Loucy (cell line): ENCODE data around the gene ST14.

ENCODE experiments used
- H2AFZ ChIP-seq: fragments of 200-600 bp; sonication (generic); 2 replicates; pipeline ENCODE4 v1.6.0; 2016; ENCODE audit warnings: antibody characterized with exemption, mild to moderate bottlenecking, low read length, moderate library complexity
- H3F3A ChIP-seq: fragments of 200-600 bp; 2 replicates; pipeline ENCODE4 v1.6.0; 2016; ENCODE audit warnings: antibody characterized with exemption, low read depth, mild to moderate bottlenecking
- H3K27me3 ChIP-seq: fragments of 200-600 bp; sonication (generic); 2 replicates; pipeline ENCODE4 v1.6.1; 2014; ENCODE audit warnings: low read length, mild to moderate bottlenecking; ENCODE audit not compliant: insufficient read depth, poor library complexity, severe bottlenecking
- H3K36me3 ChIP-seq: fragments of 200-600 bp; sonication (generic); 2 replicates; pipeline ENCODE4 v1.6.1; 2016; ENCODE audit warnings: low read length; ENCODE audit not compliant: insufficient read depth
- H3K4me1 ChIP-seq: fragments of 200-600 bp; sonication (generic); 2 replicates; pipeline ENCODE4 v1.5.1; 2014; ENCODE audit warnings: low read length, mild to moderate bottlenecking; ENCODE audit not compliant: insufficient read depth, poor library complexity, severe bottlenecking
- H3K4me2 ChIP-seq: fragments of 200-600 bp; sonication (generic); 2 replicates; pipeline ENCODE4 v1.6.0; 2014; ENCODE audit warnings: antibody characterized with exemption, low read length, low read depth, mild to moderate bottlenecking; ENCODE audit not compliant: poor library complexity, severe bottlenecking
- H3K4me3 ChIP-seq: fragments of 200-600 bp; sonication (generic); 2 replicates; pipeline ENCODE4 v1.5.1; 2014; ENCODE audit warnings: low read length, mild to moderate bottlenecking, mixed read lengths; ENCODE audit not compliant: poor library complexity, severe bottlenecking
- H3K79me2 ChIP-seq: fragments of 200-600 bp; sonication (generic); 2 replicates; pipeline ENCODE4 v1.6.1; 2014; ENCODE audit warnings: low read length; ENCODE audit not compliant: insufficient read depth
- H3K9ac ChIP-seq: fragments of 200-600 bp; sonication (generic); 2 replicates; pipeline ENCODE4 v1.6.0; 2014; ENCODE audit warnings: mild to moderate bottlenecking, low read depth, low read length, moderate library complexity; ENCODE audit not compliant: poor library complexity, severe bottlenecking
- H3K9me2 ChIP-seq: fragments of 200-600 bp; sonication (generic); replicated peaks from 2 replicates; pipeline ENCODE4 v1.6.1; 2016; ENCODE audit warnings: low read depth, low read length, mixed read lengths
- H3K9me3 ChIP-seq: fragments of 200-600 bp; sonication (generic); 2 replicates; pipeline ENCODE4 v1.6.1; 2014; ENCODE audit warnings: mild to moderate bottlenecking, antibody characterized with exemption, low read length, low read depth; ENCODE audit not compliant: insufficient read depth
- H4K20me1 ChIP-seq: fragments of 200-600 bp; sonication (generic); 2 replicates; pipeline ENCODE4 v1.6.0; 2014; ENCODE audit warnings: antibody characterized with exemption, low read length, mild to moderate bottlenecking; ENCODE audit not compliant: insufficient read depth, poor library complexity, severe bottlenecking
- EZH2phosphoT487 ChIP-seq: fragments of 200-600 bp; IDR thresholded peaks from 2 replicates; pipeline ENCODE4 v1.6.1; 2018; ENCODE audit warnings: antibody characterized with exemption, mild to moderate bottlenecking, moderate library complexity, borderline replicate concordance
- TF ChIP-seq, protein P1 (sequence below): fragments of 200-600 bp; sonication (generic); conservative IDR thresholded peaks from 2 replicates; pipeline ENCODE4 v1.5.1; 2014; ENCODE audit warnings: mild to moderate bottlenecking, antibody characterized with exemption, low read length

The ST14 gene

DNA sequence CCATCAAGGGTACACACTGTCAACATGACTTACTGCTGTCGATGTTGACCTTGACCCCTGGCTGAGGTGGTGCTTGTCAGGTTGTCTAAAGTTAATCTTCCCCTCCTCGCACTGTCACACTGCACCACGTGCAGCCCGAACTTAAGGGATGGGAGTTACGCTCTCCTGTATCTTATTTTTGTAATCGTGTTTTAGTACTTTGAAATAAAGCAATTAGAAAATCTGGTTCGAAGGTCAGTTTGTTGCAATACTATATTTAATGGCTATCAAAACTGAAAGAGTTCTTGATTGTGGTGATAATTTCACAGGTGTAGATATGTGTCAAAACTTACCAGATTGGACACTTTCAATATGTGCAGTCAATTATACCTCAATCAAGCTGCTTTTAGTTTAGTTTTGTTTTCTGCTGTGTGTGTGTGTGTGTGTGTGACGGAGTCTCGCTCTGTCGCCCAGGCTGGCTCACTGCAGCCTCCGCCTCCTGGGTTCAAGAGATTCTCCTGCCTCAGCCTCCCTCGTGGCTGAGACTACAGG lies 10.7 kb upstream of the ST14 start:
- Histone ChIP-seq H3K4me3 (no peak overlapping the region), H3K4me1 (peaks cover 17% of the 10 kb centered on the region), H3K36me3 (peaks cover 14% of the 10 kb centered on the region; the same call in 1 of the 2 replicates), H3K4me2 (no peak overlapping the region), H3K79me2 (no peaks in the 10 kb centered on the region), H4K20me1 (no peaks in the 10 kb centered on the region), H3K27me3 (no peaks in the 10 kb centered on the region), H3K9me2 (no peaks in the 10 kb centered on the region), H2AFZ (no peak overlapping the region), H3F3A (no peaks in the 10 kb centered on the region), H3K9me3 (no peaks in the 10 kb centered on the region), H3K9ac (no peak overlapping the region)
- TF ChIP-seq, protein P1, sequence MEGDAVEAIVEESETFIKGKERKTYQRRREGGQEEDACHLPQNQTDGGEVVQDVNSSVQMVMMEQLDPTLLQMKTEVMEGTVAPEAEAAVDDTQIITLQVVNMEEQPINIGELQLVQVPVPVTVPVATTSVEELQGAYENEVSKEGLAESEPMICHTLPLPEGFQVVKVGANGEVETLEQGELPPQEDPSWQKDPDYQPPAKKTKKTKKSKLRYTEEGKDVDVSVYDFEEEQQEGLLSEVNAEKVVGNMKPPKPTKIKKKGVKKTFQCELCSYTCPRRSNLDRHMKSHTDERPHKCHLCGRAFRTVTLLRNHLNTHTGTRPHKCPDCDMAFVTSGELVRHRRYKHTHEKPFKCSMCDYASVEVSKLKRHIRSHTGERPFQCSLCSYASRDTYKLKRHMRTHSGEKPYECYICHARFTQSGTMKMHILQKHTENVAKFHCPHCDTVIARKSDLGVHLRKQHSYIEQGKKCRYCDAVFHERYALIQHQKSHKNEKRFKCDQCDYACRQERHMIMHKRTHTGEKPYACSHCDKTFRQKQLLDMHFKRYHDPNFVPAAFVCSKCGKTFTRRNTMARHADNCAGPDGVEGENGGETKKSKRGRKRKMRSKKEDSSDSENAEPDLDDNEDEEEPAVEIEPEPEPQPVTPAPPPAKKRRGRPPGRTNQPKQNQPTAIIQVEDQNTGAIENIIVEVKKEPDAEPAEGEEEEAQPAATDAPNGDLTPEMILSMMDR = no peak
- TF ChIP-seq EZH2phosphoT487 = no peak

DNA sequence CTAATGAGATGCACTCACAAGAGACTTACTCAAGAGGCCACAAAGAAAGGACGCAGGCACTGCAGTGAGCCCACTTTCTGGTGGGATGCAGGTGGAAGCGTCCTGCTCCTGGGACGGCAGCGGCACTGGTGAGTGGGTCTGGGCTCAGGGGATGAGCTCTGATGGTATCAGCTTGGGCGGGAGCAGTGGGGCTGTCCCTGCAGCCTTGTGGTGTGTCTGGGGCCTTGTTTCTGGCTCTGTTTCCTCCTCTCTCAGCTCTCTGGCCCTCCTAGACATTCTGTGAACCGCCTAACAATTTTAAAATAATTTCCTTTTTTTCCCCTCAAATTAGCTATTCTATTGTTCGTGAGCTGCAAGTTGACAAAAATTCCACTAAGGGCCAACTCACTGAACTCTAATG lies 8.8 kb upstream of the ST14 start:
- H3F3A ChIP-seq = no peaks in the 10 kb centered on the region
- no peaks in the 10 kb centered on the region for H3K9me2 ChIP-seq
- H3K4me3 ChIP-seq = no peak overlapping the region
- no peak for TF ChIP-seq EZH2phosphoT487
- TF ChIP-seq, protein P1 = no peak
- H3K9ac ChIP-seq = no peak overlapping the region
- H3K79me2 ChIP-seq = no peaks in the 10 kb centered on the region
- peaks cover 27% of the 10 kb centered on the region for H3K4me1 ChIP-seq
- H3K27me3 ChIP-seq = no peaks in the 10 kb centered on the region
- no peaks in the 10 kb centered on the region for H3K9me3 ChIP-seq
- H3K4me2 ChIP-seq = no peak overlapping the region
- no peaks in the 10 kb centered on the region for H3K36me3 ChIP-seq
- no peak overlapping the region for H2AFZ ChIP-seq
- H4K20me1 ChIP-seq = no peaks in the 10 kb centered on the region

DNA sequence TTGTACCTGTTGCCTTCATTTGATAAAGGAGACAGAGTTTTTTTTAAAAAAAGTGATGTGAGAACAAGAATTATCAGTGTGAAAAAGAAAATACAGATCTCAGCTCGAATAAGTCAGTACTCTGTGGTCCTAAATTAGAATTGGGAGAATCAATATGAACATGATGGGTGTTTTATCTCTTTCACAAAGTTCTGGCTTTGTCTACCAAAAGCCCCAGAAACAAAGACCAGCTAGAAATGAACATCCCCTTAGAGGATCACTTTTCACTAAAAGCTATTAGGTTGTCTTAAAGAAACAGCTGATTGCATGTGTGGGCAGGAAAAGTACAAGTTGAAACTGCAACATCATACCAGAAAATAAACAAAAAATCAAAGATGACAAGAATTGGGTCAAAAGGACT lies 8.4 kb upstream of the ST14 start:
- Histone ChIP-seq H3K27me3 (no peaks in the 10 kb centered on the region), H3K9me2 (no peaks in the 10 kb centered on the region), H3K9ac (no peak overlapping the region), H3K4me2 (no peak overlapping the region), H3K36me3 (no peaks in the 10 kb centered on the region), H3K79me2 (no peaks in the 10 kb centered on the region), H4K20me1 (no peaks in the 10 kb centered on the region), H3K4me1 (peaks cover 24% of the 10 kb centered on the region), H3K4me3 (no peak overlapping the region), H2AFZ (no peak overlapping the region), H3K9me3 (no peaks in the 10 kb centered on the region), H3F3A (no peaks in the 10 kb centered on the region)
- TF ChIP-seq EZH2phosphoT487 = no peak
- TF ChIP-seq, protein P1 = no peak
